ENCODE measurements around the gene ARHGAP12. TPM values are rescaled to one million over a fixed set of nuclear protein-coding genes. Genes with fewer than 3 reads are reported as not detected.
"Not testable (repeated sequence)": the region's sequence is repeated elsewhere in the genome, so short reads cannot be mapped to it uniquely, and the experiment has no call there.

Gene ARHGAP12
- total RNA-seq, 1 donor from 2014 or later, result 35.3 TPM

GRCh38 chr10:31974434-31975124 lies 45.9 kb upstream of the ARHGAP12 start:
- no peak for TF ChIP-seq CTCF (IDR thresholded peaks at IDR 0.05; ENCODE audit: unreplicated experiment)
- no peak for DNase-seq (ENCODE audit: low spot score in 2 of 2, unreplicated experiment in 2 of 2)
- Mint-ChIP-seq H3K4me3 (no peak overlapping the region), H3K9me3 (peaks cover 3% of the 10 kb centered on the region), H3K27ac (no peak overlapping the region), H3K27me3 (ENCODE audit: low read depth) (no peaks in the 10 kb centered on the region), H3K4me1 (peaks cover 4% of the 10 kb centered on the region), H3K36me3 (no peaks in the 10 kb centered on the region)

- Mint-ChIP-seq H3K9me3 (no peaks in the 10 kb centered on the region), H3K4me3 (no peak overlapping the region), H3K27me3 (ENCODE audit: low read depth) (no peaks in the 10 kb centered on the region), H3K4me1 (peaks cover 4% of the 10 kb centered on the region), H3K27ac (no peak overlapping the region), H3K36me3 (no peaks in the 10 kb centered on the region)
- no peak for TF ChIP-seq CTCF (IDR thresholded peaks at IDR 0.05; ENCODE audit: unreplicated experiment)
- no peak for DNase-seq (ENCODE audit: low spot score in 2 of 2, unreplicated experiment in 2 of 2)
These were observed 43.9 kb upstream of the ARHGAP12 start for GRCh38 chr10:31972519-31973041.

- H3K4me3 Mint-ChIP-seq; H3K36me3 Mint-ChIP-seq; H3K27ac Mint-ChIP-seq; DNase-seq (ENCODE audit: low spot score in 2 of 2, unreplicated experiment in 2 of 2); H3K27me3 Mint-ChIP-seq (ENCODE audit: low read depth); H3K4me1 Mint-ChIP-seq; H3K9me3 Mint-ChIP-seq: not testable (repeated sequence)
These were observed 41.2 kb upstream of the ARHGAP12 start for GRCh38 chr10:31969847-31970246.

GRCh38 chr10:31963589-31963980 lies 35.0 kb upstream of the ARHGAP12 start:
- H3K4me1 Mint-ChIP-seq, result peaks cover 18% of the 10 kb centered on the region
- no peak for DNase-seq (ENCODE audit: low spot score in 2 of 2, unreplicated experiment in 2 of 2)
- no peak overlapping the region for H3K4me3 Mint-ChIP-seq
- H3K27me3 Mint-ChIP-seq (ENCODE audit: low read depth), result no peaks in the 10 kb centered on the region
- H3K27ac Mint-ChIP-seq, result no peak overlapping the region
- no peak for TF ChIP-seq CTCF (IDR thresholded peaks at IDR 0.05; ENCODE audit: unreplicated experiment)
- H3K36me3 Mint-ChIP-seq, result no peaks in the 10 kb centered on the region
- H3K9me3 Mint-ChIP-seq, result no peaks in the 10 kb centered on the region

- peaks cover 18% of the 10 kb centered on the region for H3K4me1 Mint-ChIP-seq
- H3K9me3 Mint-ChIP-seq, result no peaks in the 10 kb centered on the region
- peak overlapping the region; percentile 53 for H3K27ac Mint-ChIP-seq
- no peaks in the 10 kb centered on the region for H3K36me3 Mint-ChIP-seq
- H3K27me3 Mint-ChIP-seq (ENCODE audit: low read depth), result no peaks in the 10 kb centered on the region
- DNase-seq (ENCODE audit: low spot score in 2 of 2, unreplicated experiment in 2 of 2), result no peak
- no peak overlapping the region for H3K4me3 Mint-ChIP-seq
- TF ChIP-seq CTCF (IDR thresholded peaks at IDR 0.05; ENCODE audit: unreplicated experiment), result no peak
These were observed 34.4 kb upstream of the ARHGAP12 start for GRCh38 chr10:31962826-31963588.

Data from mesothelial cell of epicardium (in vitro differentiated cells).